ENCODE data around the gene C3.

C3 gene

DNA sequence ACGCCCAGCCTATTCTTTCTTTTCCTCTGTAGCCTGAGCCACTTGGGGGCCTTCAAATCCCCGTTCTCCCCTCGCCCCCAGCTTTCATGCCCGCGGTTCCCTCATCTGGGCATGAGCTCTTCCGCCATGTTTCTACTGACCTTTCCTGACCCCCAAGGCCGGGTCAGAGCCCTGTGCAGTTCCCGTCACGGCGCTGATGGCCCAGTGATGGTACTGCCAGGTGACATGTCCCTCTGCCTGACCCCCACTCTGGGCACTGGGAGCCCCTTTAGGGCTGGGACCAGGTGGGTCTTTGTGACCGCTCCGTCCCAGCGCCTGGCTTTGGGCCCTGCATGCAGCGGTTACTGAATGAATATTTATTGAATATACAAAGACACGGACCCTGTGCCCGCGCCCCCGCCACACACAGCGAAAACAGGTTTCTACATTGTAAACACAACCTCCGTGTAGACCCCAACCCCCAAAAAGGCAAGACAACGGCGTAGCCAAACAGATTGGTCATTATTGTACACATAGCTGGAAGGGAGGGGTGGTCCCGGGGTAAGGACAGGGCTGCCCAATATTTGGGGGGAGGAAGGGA is 9.2 kb upstream of the C3 start:
- Histone ChIP-seq H3K27me3 (ENCODE audit: insufficient read depth, low read depth, severe bottlenecking) (no peaks in the 10 kb centered on the region), H3K4me3 (ENCODE audit: low read depth, low read length) (no peak overlapping the region), H3K9me3 (ENCODE audit: severe bottlenecking) (no peaks in the 10 kb centered on the region), H3K27ac (no peak overlapping the region), H3K36me3 (no peaks in the 10 kb centered on the region)
- DNase-seq, result no peak
- TF ChIP-seq, protein P1, sequence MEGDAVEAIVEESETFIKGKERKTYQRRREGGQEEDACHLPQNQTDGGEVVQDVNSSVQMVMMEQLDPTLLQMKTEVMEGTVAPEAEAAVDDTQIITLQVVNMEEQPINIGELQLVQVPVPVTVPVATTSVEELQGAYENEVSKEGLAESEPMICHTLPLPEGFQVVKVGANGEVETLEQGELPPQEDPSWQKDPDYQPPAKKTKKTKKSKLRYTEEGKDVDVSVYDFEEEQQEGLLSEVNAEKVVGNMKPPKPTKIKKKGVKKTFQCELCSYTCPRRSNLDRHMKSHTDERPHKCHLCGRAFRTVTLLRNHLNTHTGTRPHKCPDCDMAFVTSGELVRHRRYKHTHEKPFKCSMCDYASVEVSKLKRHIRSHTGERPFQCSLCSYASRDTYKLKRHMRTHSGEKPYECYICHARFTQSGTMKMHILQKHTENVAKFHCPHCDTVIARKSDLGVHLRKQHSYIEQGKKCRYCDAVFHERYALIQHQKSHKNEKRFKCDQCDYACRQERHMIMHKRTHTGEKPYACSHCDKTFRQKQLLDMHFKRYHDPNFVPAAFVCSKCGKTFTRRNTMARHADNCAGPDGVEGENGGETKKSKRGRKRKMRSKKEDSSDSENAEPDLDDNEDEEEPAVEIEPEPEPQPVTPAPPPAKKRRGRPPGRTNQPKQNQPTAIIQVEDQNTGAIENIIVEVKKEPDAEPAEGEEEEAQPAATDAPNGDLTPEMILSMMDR (IDR thresholded peaks at IDR 0.05; ENCODE audit: low read depth, low read length), result no peak

DNA sequence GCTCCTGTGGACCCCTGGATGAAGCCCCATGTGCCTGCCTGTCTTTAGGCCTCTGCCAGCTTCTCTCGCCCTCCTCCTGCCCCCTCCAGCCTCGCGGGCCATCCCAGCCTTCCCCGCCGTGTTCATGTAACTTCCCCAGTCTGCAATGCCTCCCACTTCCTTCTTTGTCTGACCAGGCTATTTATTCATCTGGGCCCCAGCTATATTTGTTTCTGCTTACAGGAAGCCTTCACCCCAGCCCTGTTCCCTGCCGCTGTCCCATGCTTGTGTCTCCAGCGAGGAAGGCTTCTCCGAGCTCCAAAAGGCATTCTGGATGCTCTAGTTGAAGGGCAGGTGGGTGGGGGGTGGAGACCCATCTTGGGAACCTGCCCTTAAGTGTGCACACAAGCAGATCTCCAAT is 7.9 kb upstream of the C3 start:
- Histone ChIP-seq H3K27ac (no peak overlapping the region), H3K9me3 (ENCODE audit: severe bottlenecking) (no peaks in the 10 kb centered on the region), H3K36me3 (no peaks in the 10 kb centered on the region), H3K4me3 (ENCODE audit: low read depth, low read length) (no peak overlapping the region), H3K27me3 (ENCODE audit: insufficient read depth, low read depth, severe bottlenecking) (no peaks in the 10 kb centered on the region)
- TF ChIP-seq, protein P1 (IDR thresholded peaks at IDR 0.05; ENCODE audit: low read depth, low read length), result no peak
- DNase-seq, result no peak

DNA sequence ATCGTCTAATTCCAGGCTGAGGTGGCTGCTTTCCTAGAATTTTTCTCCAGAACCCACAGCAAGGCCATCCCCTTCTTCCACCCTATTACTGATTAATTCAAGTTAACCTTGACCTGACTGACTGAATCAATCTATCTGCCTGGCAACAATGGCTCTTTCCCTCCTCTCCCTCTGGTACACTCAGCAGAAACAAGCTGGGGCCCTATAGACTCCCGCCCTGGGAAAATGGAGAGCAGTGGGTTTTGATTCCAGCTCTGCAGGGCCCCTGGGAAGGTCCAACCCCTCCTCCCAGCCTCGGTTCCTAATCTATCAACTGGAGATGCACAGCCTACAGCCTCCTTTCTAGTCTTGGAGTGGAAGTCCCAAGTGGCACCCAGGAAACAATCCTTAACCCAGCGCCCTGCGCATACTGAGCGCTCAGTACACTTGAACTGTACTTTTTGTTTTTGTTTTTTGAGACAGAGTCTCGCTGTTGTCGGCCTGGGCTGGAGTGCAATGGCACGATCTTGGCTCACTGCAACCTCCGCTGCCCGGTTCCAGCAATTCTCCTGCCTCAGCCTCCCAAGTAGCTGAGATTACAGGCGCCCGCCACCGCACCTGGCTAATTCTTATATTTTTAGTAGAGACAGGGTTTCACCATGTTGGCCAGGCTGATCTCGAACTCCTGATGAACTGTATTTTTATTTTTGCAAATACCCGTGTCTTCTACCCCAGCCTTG is 5.2 kb upstream of the C3 start:
- Histone ChIP-seq H3K27ac (no peak overlapping the region), H3K4me3 (ENCODE audit: low read depth, low read length) (no peak overlapping the region), H3K36me3 (no peaks in the 10 kb centered on the region), H3K9me3 (ENCODE audit: severe bottlenecking) (no peaks in the 10 kb centered on the region), H3K27me3 (ENCODE audit: insufficient read depth, low read depth, severe bottlenecking) (no peaks in the 10 kb centered on the region)
- no peak for DNase-seq
- TF ChIP-seq, protein P1 (IDR thresholded peaks at IDR 0.05; ENCODE audit: low read depth, low read length), result no peak

- DNase-seq, result no peak
- no peaks in the 10 kb centered on the region for H3K27me3 ChIP-seq (ENCODE audit: insufficient read depth, low read depth, severe bottlenecking)
- no peak overlapping the region for H3K4me3 ChIP-seq (ENCODE audit: low read depth, low read length)
- no peaks in the 10 kb centered on the region for H3K36me3 ChIP-seq
- TF ChIP-seq, protein P1 (IDR thresholded peaks at IDR 0.05; ENCODE audit: low read depth, low read length), result no peak
- no peaks in the 10 kb centered on the region for H3K9me3 ChIP-seq (ENCODE audit: severe bottlenecking)
- H3K27ac ChIP-seq, result no peak overlapping the region
Observed at GRCh38 chr19:6724631-6725492, 4.4 kb upstream of the C3 start.

DNA sequence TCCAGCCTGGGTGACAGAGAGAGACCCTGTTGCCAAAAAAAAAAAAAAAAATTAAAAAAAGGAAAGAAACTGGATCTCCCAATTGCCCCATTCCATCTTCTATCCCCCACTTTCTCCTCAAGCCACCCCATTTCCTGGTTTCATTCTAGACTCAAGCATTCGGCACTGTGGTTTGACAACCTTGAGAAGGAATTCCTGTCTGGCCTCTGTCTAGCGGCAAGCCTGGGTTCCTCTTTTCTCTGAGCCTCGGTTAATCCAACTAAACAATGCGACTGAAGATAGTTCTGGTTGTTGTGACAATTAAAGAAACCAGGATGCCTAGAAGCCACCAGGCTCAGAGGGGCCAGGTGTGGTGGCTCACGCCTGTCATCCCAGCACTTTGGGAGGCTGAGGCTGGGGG is 3.3 kb upstream of the C3 start:
- Histone ChIP-seq H3K4me3 (ENCODE audit: low read depth, low read length) (no peak overlapping the region), H3K36me3 (no peaks in the 10 kb centered on the region), H3K27ac (no peak overlapping the region), H3K27me3 (ENCODE audit: insufficient read depth, low read depth, severe bottlenecking) (no peaks in the 10 kb centered on the region), H3K9me3 (ENCODE audit: severe bottlenecking) (no peaks in the 10 kb centered on the region)
- no peak for DNase-seq
- TF ChIP-seq, protein P1 (IDR thresholded peaks at IDR 0.05; ENCODE audit: low read depth, low read length), result no peak
